ENCODE measurements around the gene ADAMTS9. TPM values are rescaled to one million over a fixed set of nuclear protein-coding genes. Genes with fewer than 3 reads are reported as not detected.

The ADAMTS9 gene
- polyA plus RNA-seq, 1 donor from 2014 or later = 0.32 TPM

GRCh38 chr3:64684715-64685261 is 3.0 kb downstream of the ADAMTS9 start:
- H4K20me1 ChIP-seq (ENCODE audit: insufficient read depth) = no peaks in the 10 kb centered on the region
- H3K4me3 ChIP-seq (ENCODE audit: low read length) = peak overlapping the region; percentile 72
- H3K9me3 ChIP-seq (ENCODE audit: low read length) = no peaks in the 10 kb centered on the region
- no peak overlapping the region for H3K4me2 ChIP-seq (ENCODE audit: low read length)
- no peak overlapping the region for H2AFZ ChIP-seq (ENCODE audit: low read depth, low read length)
- no peak overlapping the region for H3K27ac ChIP-seq (ENCODE audit: low read length)
- no peaks in the 10 kb centered on the region for H3K36me3 ChIP-seq (ENCODE audit: insufficient read depth, low read length)
- H3K9me2 ChIP-seq (ENCODE audit: insufficient read depth, low read length) = no peaks in the 10 kb centered on the region
- H3K9ac ChIP-seq (ENCODE audit: low read length) = no peak overlapping the region
- H3F3A ChIP-seq (ENCODE audit: insufficient read depth, low read length, poor library complexity, severe bottlenecking) = peaks cover 6% of the 10 kb centered on the region
- no peak for TF ChIP-seq MXI1 (conservative IDR thresholded peaks at IDR 0.05; ENCODE audit: poor library complexity, severe bottlenecking)
- TF ChIP-seq EP300 (conservative IDR thresholded peaks at IDR 0.05; ENCODE audit: poor library complexity, severe bottlenecking) = no peak
- TF ChIP-seq EZH2 (IDR thresholded peaks at IDR 0.05; ENCODE audit: borderline replicate concordance, insufficient read depth, low read length, poor library complexity, severe bottlenecking) = no peak
- TF ChIP-seq TAF1 (IDR thresholded peaks at IDR 0.05; ENCODE audit: low read depth) = no peak
- TF ChIP-seq POLR2AphosphoS5 (IDR thresholded peaks at IDR 0.05) = no peak
- no peak for TF ChIP-seq RAD21 (conservative IDR thresholded peaks at IDR 0.05)
- no peak for TF ChIP-seq CTCF (IDR thresholded peaks at IDR 0.05; ENCODE audit: poor library complexity, severe bottlenecking)
- no peak for TF ChIP-seq REST (IDR thresholded peaks at IDR 0.05; ENCODE audit: borderline replicate concordance)
- TF ChIP-seq SMC3 (conservative IDR thresholded peaks at IDR 0.05; ENCODE audit: poor library complexity) = no peak
- peaks cover 58% of the 10 kb centered on the region for H3K27me3 ChIP-seq (ENCODE audit: insufficient read depth, low read depth, low read length)
- H3K79me2 ChIP-seq (replicated peaks; ENCODE audit: insufficient read depth, low read length) = no peaks in the 10 kb centered on the region

- no peak overlapping the region for H3K4me3 ChIP-seq (ENCODE audit: low read length)
- no peaks in the 10 kb centered on the region for H3K79me2 ChIP-seq (replicated peaks; ENCODE audit: insufficient read depth, low read length)
- H3F3A ChIP-seq (ENCODE audit: insufficient read depth, low read length, poor library complexity, severe bottlenecking) = no peaks in the 10 kb centered on the region
- no peak overlapping the region for H3K9ac ChIP-seq (ENCODE audit: low read length)
- peaks cover 32% of the 10 kb centered on the region for H3K27me3 ChIP-seq (ENCODE audit: insufficient read depth, low read depth, low read length)
- H3K36me3 ChIP-seq (ENCODE audit: insufficient read depth, low read length) = no peaks in the 10 kb centered on the region
- no peaks in the 10 kb centered on the region for H3K9me3 ChIP-seq (ENCODE audit: low read length)
- no peaks in the 10 kb centered on the region for H3K9me2 ChIP-seq (ENCODE audit: insufficient read depth, low read length)
- H3K27ac ChIP-seq (ENCODE audit: low read length) = no peak overlapping the region
- H4K20me1 ChIP-seq (ENCODE audit: insufficient read depth) = no peaks in the 10 kb centered on the region
- no peak overlapping the region for H2AFZ ChIP-seq (ENCODE audit: low read depth, low read length)
- no peak overlapping the region for H3K4me2 ChIP-seq (ENCODE audit: low read length)
- TF ChIP-seq SMC3 (conservative IDR thresholded peaks at IDR 0.05; ENCODE audit: poor library complexity) = no peak
- TF ChIP-seq TAF1 (IDR thresholded peaks at IDR 0.05; ENCODE audit: low read depth) = no peak
- TF ChIP-seq MXI1 (conservative IDR thresholded peaks at IDR 0.05; ENCODE audit: poor library complexity, severe bottlenecking) = no peak
- no peak for TF ChIP-seq EP300 (conservative IDR thresholded peaks at IDR 0.05; ENCODE audit: poor library complexity, severe bottlenecking)
- TF ChIP-seq POLR2AphosphoS5 (IDR thresholded peaks at IDR 0.05) = no peak
- TF ChIP-seq RAD21 (conservative IDR thresholded peaks at IDR 0.05) = no peak
- TF ChIP-seq CTCF (IDR thresholded peaks at IDR 0.05; ENCODE audit: poor library complexity, severe bottlenecking) = no peak
- no peak for TF ChIP-seq REST (IDR thresholded peaks at IDR 0.05; ENCODE audit: borderline replicate concordance)
Measured at GRCh38 chr3:64681827-64682226, 6.0 kb downstream of the ADAMTS9 start.
